Activated T-cell treated with anti-CD3 and anti-CD28 coated beads, Interleukin-2, amount 50 U/mL, for 72 hours (primary cell): ENCODE data around the gene NOXO1. TPM values are rescaled to one million over a fixed set of nuclear protein-coding genes. Genes with fewer than 3 reads are reported as not detected.

Experiments used
- ATAC-seq, 2 donors: fragments of 150-1000 bp; cut with Tn5 transposase; replicated peaks in 1 of 2; 2 replicates each; pipeline ENCODE4 v1.10.0; 2021; ENCODE audit warnings: moderate library complexity in 2 of 2, mild to moderate bottlenecking in 1 of 2
- DNase-seq, 2 donors: peaks; one replicate each; pipeline ENCODE4 v3.0.0; 2021 to 2022; ENCODE audit warnings: mixed read lengths in 1 of 2
- H3K27ac Mint-ChIP-seq: one replicate; pipeline ENCODE4 v1.8.0; 2022; ENCODE audit warnings: mild to moderate bottlenecking, moderate library complexity, mixed read lengths
- H3K27me3 Mint-ChIP-seq: one replicate; pipeline ENCODE4 v1.8.0; 2022; ENCODE audit warnings: low read depth, mixed read lengths
- H3K36me3 Mint-ChIP-seq, 2 donors: one replicate each; pipeline ENCODE4 v1.8.0; 2022; ENCODE audit warnings: mixed read lengths in 2 of 2, mild to moderate bottlenecking in 1 of 2; ENCODE audit not compliant: insufficient read depth in 2 of 2
- H3K4me1 Mint-ChIP-seq: one replicate; pipeline ENCODE4 v1.8.0; 2022; ENCODE audit warnings: low read depth, mixed read lengths
- H3K4me3 Mint-ChIP-seq, 2 donors: one replicate each; pipeline ENCODE4 v1.8.0; 2022; ENCODE audit warnings: mild to moderate bottlenecking in 2 of 2, mixed read lengths in 2 of 2, moderate library complexity in 2 of 2
- H3K9me3 Mint-ChIP-seq, 2 donors: one replicate each; pipeline ENCODE4 v1.8.0; 2022; ENCODE audit warnings: mixed read lengths in 2 of 2
- total RNA-seq, 2 donors: library from RNA; stranded (reverse); gene quantifications; one replicate each; pipeline ENCODE4 v1.2.3, GENCODE V29; 2022

The NOXO1 gene
- total RNA-seq, 2 donors from 2014 or later: 1.8 TPM; not detected in 1

- peaks cover 3 to 4% of the 10 kb centered on the region in 2 donors for H3K36me3 Mint-ChIP-seq
- H3K4me3 Mint-ChIP-seq: no peak overlapping the region
- H3K27ac Mint-ChIP-seq: no peak overlapping the region
- ATAC-seq (no peak), DNase-seq (no peak)
- no peaks in the 10 kb centered on the region for H3K9me3 Mint-ChIP-seq
- H3K27me3 Mint-ChIP-seq: peaks cover 21% of the 10 kb centered on the region
- H3K4me1 Mint-ChIP-seq: peaks cover 31% of the 10 kb centered on the region
These were observed 5.9 kb upstream of the NOXO1 start for GRCh38 chr16:1987198-1987597.

- ATAC-seq (no peak), DNase-seq (no peak)
- peaks cover 2 to 4% of the 10 kb centered on the region in 2 donors for H3K36me3 Mint-ChIP-seq
- no peaks in the 10 kb centered on the region for H3K9me3 Mint-ChIP-seq
- H3K27me3 Mint-ChIP-seq: peaks cover 36% of the 10 kb centered on the region
- H3K4me3 Mint-ChIP-seq: peak overlapping the region; percentile 85 to 89
- peaks cover 32% of the 10 kb centered on the region for H3K4me1 Mint-ChIP-seq
- H3K27ac Mint-ChIP-seq: no peak overlapping the region
These were observed 4.3 kb upstream of the NOXO1 start for GRCh38 chr16:1985466-1986150.

- peak; percentile 22 to 26 for ATAC-seq
- no peaks in the 10 kb centered on the region for H3K9me3 Mint-ChIP-seq
- DNase-seq: no peak
- H3K4me3 Mint-ChIP-seq: peak overlapping the region; percentile 85 to 89
- H3K36me3 Mint-ChIP-seq: peaks cover 2 to 4% of the 10 kb centered on the region in 2 donors
- H3K27ac Mint-ChIP-seq: no peak overlapping the region
- peaks cover 36% of the 10 kb centered on the region for H3K27me3 Mint-ChIP-seq
- H3K4me1 Mint-ChIP-seq: peaks cover 32% of the 10 kb centered on the region
These were observed 3.3 kb upstream of the NOXO1 start for GRCh38 chr16:1984347-1985225.

GRCh38 chr16:1983544-1984346 lies 2.5 kb upstream of the NOXO1 start, which contains the start of gene GFER:
GFER (plus strand) TSS chr16:1984193; CDS start chr16:1984219, 26 bp downstream.
- H3K4me3 Mint-ChIP-seq: peak within 1 kb of the TSS; percentile 85 to 89
- no peak within 1 kb of the TSS for H3K27ac Mint-ChIP-seq
- H3K4me1 Mint-ChIP-seq: peaks cover 32% of the 10 kb centered on the region
- H3K9me3 Mint-ChIP-seq: no peaks in the 10 kb centered on the region
- DNase-seq (peak; percentile 86 to 88), ATAC-seq (peak; percentile 85 to 91)
- peaks cover 33% of the 10 kb centered on the region for H3K27me3 Mint-ChIP-seq
- peaks cover 0 to 4% of the 10 kb centered on the region in 2 donors for H3K36me3 Mint-ChIP-seq

GRCh38 chr16:1982991-1983543 lies 1.8 kb upstream of the NOXO1 start:
- no peak for ATAC-seq
- no peaks in the 10 kb centered on the region for H3K9me3 Mint-ChIP-seq
- peaks cover 0 to 4% of the 10 kb centered on the region in 2 donors for H3K36me3 Mint-ChIP-seq
- H3K27me3 Mint-ChIP-seq: peaks cover 28% of the 10 kb centered on the region
- no peak overlapping the region for H3K27ac Mint-ChIP-seq
- peak overlapping the region; percentile 85 to 89 for H3K4me3 Mint-ChIP-seq
- DNase-seq: no peak
- peaks cover 32% of the 10 kb centered on the region for H3K4me1 Mint-ChIP-seq

- Mint-ChIP-seq H3K4me3 (no peak overlapping the region), H3K9me3 (no peaks in the 10 kb centered on the region), H3K27me3 (peaks cover 28% of the 10 kb centered on the region), H3K36me3 (peaks cover 2 to 4% of the 10 kb centered on the region in 2 donors), H3K4me1 (peaks cover 32% of the 10 kb centered on the region), H3K27ac (no peak overlapping the region)
- DNase-seq (no peak), ATAC-seq (no peak)
These were observed 754 bp upstream of the NOXO1 start for GRCh38 chr16:1982013-1982433.

DNA sequence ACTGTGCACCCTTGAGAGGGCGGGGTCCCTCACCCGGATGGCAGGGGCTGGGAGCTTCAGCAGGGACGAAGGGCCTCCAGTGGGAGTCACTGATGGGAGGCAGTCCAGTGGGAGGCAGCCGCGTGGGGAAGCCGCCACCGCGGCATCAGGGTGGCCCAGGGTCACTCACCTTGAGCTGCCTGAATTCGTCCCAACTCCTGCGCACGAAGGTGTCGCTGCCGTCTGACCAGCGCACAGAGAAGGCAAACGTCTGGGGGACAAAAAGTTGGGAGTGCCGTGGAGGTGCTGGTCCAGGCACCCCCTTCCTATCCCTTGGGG lies 540 bp downstream of the NOXO1 start:
- Mint-ChIP-seq H3K27me3 (peaks cover 28% of the 10 kb centered on the region), H3K4me3 (no peak overlapping the region), H3K9me3 (no peaks in the 10 kb centered on the region), H3K27ac (no peak overlapping the region), H3K36me3 (peaks cover 0 to 2% of the 10 kb centered on the region in 2 donors), H3K4me1 (peaks cover 32% of the 10 kb centered on the region)
- ATAC-seq (no peak), DNase-seq (no peak)

GRCh38 chr16:1980030-1980769 lies 1.1 kb downstream of the NOXO1 start:
- H3K27me3 Mint-ChIP-seq: peaks cover 28% of the 10 kb centered on the region
- H3K9me3 Mint-ChIP-seq: no peaks in the 10 kb centered on the region
- ATAC-seq (no peak), DNase-seq (no peak)
- H3K4me1 Mint-ChIP-seq: peaks cover 30% of the 10 kb centered on the region
- H3K27ac Mint-ChIP-seq: no peak overlapping the region
- no peak overlapping the region for H3K4me3 Mint-ChIP-seq
- peaks cover 0 to 2% of the 10 kb centered on the region in 2 donors for H3K36me3 Mint-ChIP-seq

- ATAC-seq (no peak), DNase-seq (peak in 1 of 2 donors; percentile 31)
- Mint-ChIP-seq H3K9me3 (no peaks in the 10 kb centered on the region), H3K4me3 (no peak overlapping the region), H3K27ac (no peak overlapping the region), H3K27me3 (peaks cover 28% of the 10 kb centered on the region), H3K4me1 (peaks cover 23% of the 10 kb centered on the region), H3K36me3 (peaks cover 0 to 2% of the 10 kb centered on the region in 2 donors)
These were observed 1.8 kb downstream of the NOXO1 start for GRCh38 chr16:1979271-1980029.

- peaks cover 28% of the 10 kb centered on the region for H3K27me3 Mint-ChIP-seq
- DNase-seq (no peak), ATAC-seq (no peak)
- H3K27ac Mint-ChIP-seq: no peak overlapping the region
- peaks cover 0 to 2% of the 10 kb centered on the region in 2 donors for H3K36me3 Mint-ChIP-seq
- H3K9me3 Mint-ChIP-seq: no peaks in the 10 kb centered on the region
- H3K4me3 Mint-ChIP-seq: no peak overlapping the region
- peaks cover 28% of the 10 kb centered on the region for H3K4me1 Mint-ChIP-seq
These were observed 2.7 kb downstream of the NOXO1 start for GRCh38 chr16:1978476-1979120.

GRCh38 chr16:1977875-1978268 lies 3.4 kb downstream of the NOXO1 start:
- Mint-ChIP-seq H3K27me3 (peaks cover 22% of the 10 kb centered on the region), H3K4me1 (peaks cover 30% of the 10 kb centered on the region), H3K36me3 (peaks cover 0 to 2% of the 10 kb centered on the region in 2 donors), H3K27ac (no peak overlapping the region), H3K9me3 (no peaks in the 10 kb centered on the region), H3K4me3 (no peak overlapping the region)
- DNase-seq (no peak), ATAC-seq (no peak)
